Measurements from ENCODE around the gene GFER. TPM values are rescaled to one million over a fixed set of nuclear protein-coding genes. Genes with fewer than 3 reads are reported as not detected.
A peak's percentile ranks its signal among the peaks of the same experiment; 100 is the strongest.

GFER gene
- total RNA-seq, 1 experiment from 2014 or later: 58.5 TPM

GRCh38 chr16:1991948-1992703 is 8.1 kb downstream of the GFER start:
- ChIA-PET POLR2A (interaction anchor here (0.7 to 1.7 kb wide), 5 partner anchors 13 to 163 kb away, joined by 3 to 13 read pairs (median 4); partner anchors contain the start of genes RPS2, TBL3 and TRAF7), CTCF (interaction anchor here (0.5 to 6.4 kb wide), 19 partner anchors 8 to 1209 kb away, joined by 3 to 59 read pairs (median 5); partner anchors contain the start of genes GFER, NTHL1 and TSC2)
- peaks cover 17% of the 10 kb centered on the region for H3K4me1 Mint-ChIP-seq
- ATAC-seq (peak; percentile 72), DNase-seq (ENCODE audit: low spot score) (peak; percentile 99)
- peaks cover under 1% of the 10 kb centered on the region; the same call in 1 of the 2 replicates for H3K36me3 Mint-ChIP-seq
- peaks cover 24% of the 10 kb centered on the region for H3K27me3 Mint-ChIP-seq (ENCODE audit: low read depth)
- no peak overlapping the region for H3K27ac Mint-ChIP-seq
- peak overlapping the region; percentile 76 for H3K4me3 Mint-ChIP-seq
- H3K9me3 Mint-ChIP-seq: no peaks in the 10 kb centered on the region
- TF ChIP-seq ZNF281 (CRISPR knock-in tag; IDR thresholded peaks at IDR 0.05): peak; percentile 92
- no peak for TF ChIP-seq ZNF425 (CRISPR knock-in tag; conservative IDR thresholded peaks at IDR 0.05)
- TF ChIP-seq ZMAT4 (CRISPR knock-in tag; IDR thresholded peaks at IDR 0.05): no peak
- peak; percentile 83 for TF ChIP-seq SP1 (CRISPR knock-in tag; conservative IDR thresholded peaks at IDR 0.05)
- TF ChIP-seq ZNF263 (CRISPR knock-in tag; IDR thresholded peaks at IDR 0.05; ENCODE audit: low read depth): peak; percentile 51; the same call in 1 of the 2 replicates
- peak; percentile 66; the same call in 1 of the 2 replicates for TF ChIP-seq ZNF317 (CRISPR knock-in tag; IDR thresholded peaks at IDR 0.05; ENCODE audit: borderline replicate concordance, low read depth)
- TF ChIP-seq ERG (CRISPR knock-in tag; IDR thresholded peaks at IDR 0.05): no peak
- TF ChIP-seq JUN (CRISPR knock-in tag; IDR thresholded peaks at IDR 0.05): peak; percentile 95
- peak; percentile 89; the same call in 1 of the 2 replicates for TF ChIP-seq ELF4 (CRISPR knock-in tag; IDR thresholded peaks at IDR 0.05; ENCODE audit: low read depth)
- TF ChIP-seq CDX4 (CRISPR knock-in tag; IDR thresholded peaks at IDR 0.05; ENCODE audit: borderline replicate concordance): no peak
- peak; percentile 91 for TF ChIP-seq TP53 (CRISPR knock-in tag; IDR thresholded peaks at IDR 0.05)
- TF ChIP-seq ZNF232 (CRISPR knock-in tag; IDR thresholded peaks at IDR 0.05): peak; percentile 77; the same call in 1 of the 2 replicates
- TF ChIP-seq AFF4 (CRISPR knock-in tag; IDR thresholded peaks at IDR 0.05; ENCODE audit: borderline replicate concordance): 0 out of 2 replicates have a peak, but pooled peaks have one; percentile 51
- TF ChIP-seq CREM (CRISPR knock-in tag; IDR thresholded peaks at IDR 0.05): no peak; the same call in 1 of the 2 replicates
- TF ChIP-seq OVOL2 (CRISPR knock-in tag; IDR thresholded peaks at IDR 0.05; ENCODE audit: borderline replicate concordance): no peak
- TF ChIP-seq FOXK1 (CRISPR knock-in tag; IDR thresholded peaks at IDR 0.05): peak; percentile 92
- TF ChIP-seq FOXP1 (CRISPR knock-in tag; IDR thresholded peaks at IDR 0.05; ENCODE audit: borderline replicate concordance): peak; percentile 97
- TF ChIP-seq USF1 (CRISPR knock-in tag; IDR thresholded peaks at IDR 0.05): peak; percentile 69; the same call in 1 of the 2 replicates
- TF ChIP-seq ZNF121 (CRISPR knock-in tag; IDR thresholded peaks at IDR 0.05): no peak
- TF ChIP-seq IRF1 (CRISPR knock-in tag; IDR thresholded peaks at IDR 0.05): peak; percentile 88; the same call in 1 of the 2 replicates
- TF ChIP-seq EMX1 (CRISPR knock-in tag; IDR thresholded peaks at IDR 0.05): no peak
